AG04449 (cell line): ENCODE measurements around the gene LGALS1.

Experiments used
- CTCF ChIA-PET: fragments of 350-600 bp; formaldehyde crosslinking; extraction: SDS; loops from one replicate; lab custom pipeline; 2021; ENCODE audit warnings: antibody characterized with exemption; lab: Yijun Ruan, JAX
- POLR2A ChIA-PET: fragments of 400-600, 350-600 bp; formaldehyde crosslinking; extraction: SDS; loops from one replicate; lab custom pipeline; 2020; ENCODE audit warnings: antibody characterized with exemption, inconsistent platforms; lab: Yijun Ruan, JAX
- DNase-seq: peaks from one replicate; pipeline ENCODE4 v3.0.0-alpha.2; 2010; ENCODE audit warnings: low read depth, low spot score
- H3K4me3 ChIP-seq: 2 replicates; pipeline ENCODE4 v1.5.1; 2011; ENCODE audit warnings: low read depth, mild to moderate bottlenecking, control low read depth, low read length
- CTCF ChIP-seq: IDR thresholded peaks from one replicate; pipeline ENCODE4 v1.5.1; 2011; ENCODE audit warnings: mild to moderate bottlenecking, moderate library complexity, low read length, control low read depth, inconsistent platforms; ENCODE audit not compliant: insufficient read depth; ENCODE audit errors: missing control alignments

The LGALS1 gene

GRCh38 chr22:37674951-37675929 is at the start of gene LGALS1:
Gene LGALS1 (plus strand): TSS chr22:37675636. CDS start chr22:37675703, 67 bp downstream.
- TF ChIP-seq CTCF: no peak
- CTCF ChIA-PET: interaction anchor here (0.8 to 16.5 kb wide), 9 partner anchors 7 to 117 kb away, joined by 3 to 333 read pairs (median 4); partner anchors contain the start of genes GGA1, PDXP and SH3BP1
- peak; percentile 85 for DNase-seq
- peak within 1 kb of the TSS; percentile 97 for H3K4me3 ChIP-seq
- POLR2A ChIA-PET: interaction anchor here (0.6 to 3.5 kb wide), 26 partner anchors 11 to 1895 kb away, joined by 3 to 52 read pairs (median 6); partner anchors contain the start of genes GGA1, NOL12, PDXP and TRIOBP

DNA sequence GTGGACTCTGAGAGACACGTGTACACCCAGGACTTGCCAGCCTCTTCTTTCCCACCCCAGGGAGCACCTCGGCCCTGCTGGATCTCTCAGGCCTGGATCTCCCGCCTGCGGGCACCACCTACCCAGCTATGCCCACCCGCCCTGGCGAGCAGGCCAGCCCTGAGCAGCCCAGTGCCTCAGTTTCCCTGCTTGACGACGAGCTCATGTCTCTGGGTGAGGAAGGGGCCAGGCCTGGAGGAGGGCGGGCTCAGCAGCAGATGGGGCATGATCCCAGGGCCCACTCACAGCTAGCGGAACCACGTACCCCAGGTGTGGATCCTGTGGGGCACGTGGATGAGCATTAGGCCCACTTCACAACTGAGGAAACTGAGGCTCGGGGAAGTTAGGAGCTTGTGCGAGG is 49.7 kb upstream of the LGALS1 start:
- POLR2A ChIA-PET: interaction anchor here (1.8 kb wide), 1 partner anchor 55 kb away, joined by 5 read pairs; no protein-coding TSS in a partner anchor
- no peak overlapping the region for H3K4me3 ChIP-seq
- CTCF ChIA-PET: interaction anchor here (0.7 to 29.4 kb wide), 15 partner anchors 10 to 192 kb away, joined by 3 to 454 read pairs (median 4); partner anchors contain the start of genes PDXP and SH3BP1
- TF ChIP-seq CTCF: no peak
- DNase-seq: no peak

DNA sequence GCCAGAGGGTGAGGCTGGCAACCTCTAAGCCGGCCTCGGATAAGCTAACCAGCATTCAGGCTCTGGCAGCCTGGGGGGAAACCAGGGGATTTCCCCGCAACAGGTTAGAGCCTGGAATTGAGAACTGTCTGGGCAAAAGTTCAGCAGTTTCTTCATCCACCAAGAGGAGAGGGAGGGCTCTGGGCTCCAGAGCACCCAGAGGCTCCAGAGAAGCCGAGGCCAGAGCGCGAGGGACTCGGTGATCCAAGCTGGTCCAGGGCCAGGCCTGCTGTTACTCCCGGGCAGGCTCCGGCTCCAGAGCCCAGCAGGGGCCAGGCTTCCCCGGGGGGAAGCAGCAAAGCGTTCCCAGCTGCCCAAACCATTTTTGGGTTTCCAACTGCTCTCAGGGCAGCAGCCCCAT is 49.3 kb upstream of the LGALS1 start:
- ChIA-PET POLR2A (interaction anchor here (1.8 kb wide), 1 partner anchor 55 kb away, joined by 5 read pairs; no protein-coding TSS in a partner anchor), CTCF (interaction anchor here (0.7 to 29.4 kb wide), 13 partner anchors 10 to 192 kb away, joined by 3 to 454 read pairs (median 3); partner anchors contain the start of genes PDXP and SH3BP1)
- no peak for TF ChIP-seq CTCF
- DNase-seq: no peak
- no peak overlapping the region for H3K4me3 ChIP-seq

DNA sequence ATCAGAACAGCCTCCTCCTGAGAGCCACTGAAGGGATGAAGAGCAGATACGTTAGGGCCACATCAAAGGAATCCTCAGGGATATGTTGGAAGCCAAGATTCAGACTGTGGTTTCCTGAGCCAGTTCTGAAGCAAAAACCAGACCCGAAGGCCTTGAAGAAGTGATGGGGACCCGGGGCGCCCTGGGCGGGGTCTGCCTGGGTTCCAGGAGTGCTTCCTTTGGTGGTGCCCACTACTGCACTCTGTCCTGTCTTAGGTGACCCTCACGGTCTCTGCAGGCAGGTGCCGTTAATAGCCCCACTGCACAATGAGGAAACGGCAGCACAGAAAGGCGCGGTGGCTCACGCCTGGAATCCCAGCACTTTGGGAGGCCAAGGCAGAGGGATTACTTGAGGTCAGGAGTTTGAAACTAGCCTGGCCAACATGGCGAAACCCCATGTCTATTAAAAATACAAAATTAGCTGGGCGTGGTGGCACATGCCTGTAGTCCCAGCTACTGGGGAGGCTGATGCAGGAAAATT is 48.8 kb upstream of the LGALS1 start:
- TF ChIP-seq CTCF: no peak
- no peak for DNase-seq
- H3K4me3 ChIP-seq: no peak overlapping the region
- ChIA-PET CTCF (interaction anchor here (0.7 to 29.4 kb wide), 11 partner anchors 11 to 165 kb away, joined by 3 to 454 read pairs (median 4); partner anchors contain the start of genes PDXP and SH3BP1), POLR2A (interaction anchor here (1.1 kb wide), 1 partner anchor 49 kb away, joined by 6 read pairs; the partner anchor contains the start of gene LGALS1)

- H3K4me3 ChIP-seq: no peak overlapping the region
- CTCF ChIA-PET: interaction anchor here (0.8 to 29.4 kb wide), 8 partner anchors 12 to 165 kb away, joined by 3 to 454 read pairs (median 4); partner anchors contain the start of gene SH3BP1
- DNase-seq: no peak
- POLR2A ChIA-PET: interaction anchor here (0.6 to 1.5 kb wide), 3 partner anchors 10 to 48 kb away, joined by 3 to 6 read pairs (median 3); partner anchors contain the start of gene LGALS1
- TF ChIP-seq CTCF: no peak
Observed at GRCh38 chr22:37627121-37627520, 48.3 kb upstream of the LGALS1 start.
